GM18951 (cell line): ENCODE data around the gene ITGA1.

Experiments
- POLR2A ChIP-seq: IDR thresholded peaks from 4 replicates; pipeline ENCODE4 v1.6.1; 2011; ENCODE audit warnings: mild to moderate bottlenecking; ENCODE audit not compliant: insufficient read length, insufficient read depth; ENCODE audit errors: extremely low read depth
- in situ Hi-C: fragments of 300-500 bp; cut with MboI; formaldehyde crosslinking; loops from one replicate; pipeline ENCODE4 v1.12.0; 2022; ENCODE audit warnings: low sequenced_read_pairs, mixed read lengths, inconsistent platforms; ENCODE audit not compliant: unreplicated experiment

The ITGA1 gene

DNA sequence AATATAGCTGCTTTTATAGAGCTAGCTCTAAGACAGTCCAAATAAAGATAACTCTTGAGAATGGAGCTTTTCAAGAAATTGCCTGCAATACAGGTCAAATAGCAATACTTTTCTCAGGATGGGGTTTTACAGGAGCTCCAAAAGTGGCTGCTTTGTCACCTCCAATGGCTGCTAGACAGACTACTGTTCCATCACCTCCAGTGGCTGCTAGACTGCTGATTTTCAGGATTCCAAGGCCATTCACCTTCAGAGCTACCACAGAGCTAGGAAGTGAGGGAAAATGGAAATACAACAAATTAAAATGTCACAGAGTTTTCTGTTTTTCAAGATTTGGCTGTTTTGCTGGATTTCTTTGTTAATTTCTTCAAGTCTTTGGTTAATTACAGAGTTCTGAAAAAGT, 8.5 kb upstream of the ITGA1 start:
- in situ Hi-C loops, result no loop called here
- no peak for TF ChIP-seq POLR2A

DNA sequence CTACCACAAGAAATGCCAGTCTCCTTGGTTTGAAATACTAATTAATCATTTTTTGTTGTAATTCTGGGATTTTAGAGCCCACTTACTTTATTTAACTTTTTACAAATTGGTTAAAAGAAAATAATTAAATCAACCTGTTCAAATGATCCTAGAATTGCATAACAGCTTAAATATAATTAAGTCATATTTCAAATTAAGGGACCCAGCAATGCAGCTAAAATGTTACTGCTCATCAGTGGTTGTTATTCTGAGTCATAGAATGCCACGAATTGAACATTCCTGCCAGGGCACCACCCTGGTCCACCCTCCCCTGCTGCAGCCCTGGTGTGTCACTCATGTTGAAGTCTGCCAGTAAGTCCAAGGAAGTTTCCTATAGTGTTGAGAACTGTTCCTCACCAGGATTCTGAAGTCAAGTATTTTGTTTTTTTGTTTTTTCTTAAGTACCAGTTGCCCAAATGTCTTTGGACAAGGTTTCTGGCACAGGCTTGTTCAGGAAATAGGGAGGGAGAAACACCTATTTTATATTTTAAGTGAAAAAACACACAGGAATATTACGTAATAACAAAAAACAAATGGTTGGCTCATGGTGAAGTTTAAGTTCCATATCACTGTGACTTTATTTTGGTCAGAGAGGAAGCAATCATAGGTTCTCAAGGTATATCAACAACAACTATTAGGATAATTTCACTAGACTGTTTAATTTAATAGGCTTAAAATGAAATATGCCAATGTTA, 4.3 kb upstream of the ITGA1 start:
- in situ Hi-C loops, result no loop called here
- no peak for TF ChIP-seq POLR2A

DNA sequence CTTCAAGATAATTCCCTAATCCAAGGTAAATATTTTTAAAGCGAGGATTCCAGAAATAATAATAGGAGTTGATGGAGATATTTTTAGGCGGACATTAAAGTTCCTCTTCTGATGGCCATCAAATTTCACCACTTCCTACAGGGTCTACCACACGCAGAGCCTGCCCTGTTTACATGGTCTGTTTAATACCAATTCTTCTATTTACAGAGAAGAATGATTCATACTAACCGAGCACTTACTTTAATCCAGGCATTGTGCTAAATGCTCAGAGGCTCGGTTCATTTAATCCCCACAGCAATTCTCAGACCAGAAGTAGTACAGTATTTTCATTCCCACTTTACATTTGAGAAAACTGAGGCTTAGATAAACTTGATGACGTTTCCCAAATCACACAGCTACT, 3.0 kb upstream of the ITGA1 start:
- in situ Hi-C loops, result no loop called here
- TF ChIP-seq POLR2A, result no peak

DNA sequence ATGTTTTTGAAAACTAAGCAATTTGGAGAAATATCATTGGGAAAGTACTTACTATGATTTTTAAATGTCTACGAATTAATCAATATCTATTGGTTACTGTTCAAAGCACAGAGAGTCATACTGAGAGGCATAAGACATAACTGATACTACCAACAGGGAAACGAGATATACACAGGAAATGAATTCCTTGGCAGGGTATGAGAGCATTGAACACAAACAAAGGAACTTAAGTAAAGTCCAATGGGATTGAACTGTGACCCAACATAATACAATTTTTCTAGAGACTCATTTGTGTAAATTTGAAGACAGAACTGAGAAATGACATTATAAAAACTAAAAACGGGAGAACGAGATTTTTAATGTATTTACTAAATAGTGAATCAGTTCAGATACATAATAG, 1.3 kb upstream of the ITGA1 start:
- in situ Hi-C loops, result no loop called here
- no peak for TF ChIP-seq POLR2A

DNA sequence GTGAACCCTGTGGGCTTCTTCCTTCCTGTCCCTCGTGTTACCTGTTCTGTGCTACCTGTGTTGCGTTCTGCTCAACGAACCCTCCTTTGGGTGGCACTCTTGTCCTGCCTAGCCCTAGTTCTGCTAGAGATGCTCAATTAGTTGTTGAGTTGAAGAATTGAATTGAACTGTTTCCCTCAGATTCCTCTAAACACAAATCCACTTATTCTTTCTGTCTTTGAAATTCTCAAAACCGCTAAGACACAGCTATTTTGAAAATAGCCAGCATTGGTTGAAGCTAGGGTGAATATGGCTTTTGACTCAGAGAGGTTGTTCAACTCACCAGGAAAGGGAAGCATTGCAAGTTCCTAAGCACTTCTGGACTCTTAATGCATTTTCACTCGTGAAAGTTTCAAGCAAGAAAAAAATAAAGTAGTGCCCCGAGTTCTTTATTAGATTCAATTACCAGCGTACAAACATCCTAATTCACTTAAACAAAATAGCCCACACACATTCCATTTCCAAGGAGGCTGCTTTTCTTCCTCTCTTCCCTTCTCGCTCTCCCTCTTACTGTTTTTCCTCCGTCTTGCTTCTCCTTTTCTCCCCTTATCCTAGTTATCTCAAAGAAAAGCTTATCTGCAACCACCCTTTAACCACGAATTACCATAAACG, 642 bp upstream of the ITGA1 start:
- no peak for TF ChIP-seq POLR2A
- in situ Hi-C loops, result no loop called here

DNA sequence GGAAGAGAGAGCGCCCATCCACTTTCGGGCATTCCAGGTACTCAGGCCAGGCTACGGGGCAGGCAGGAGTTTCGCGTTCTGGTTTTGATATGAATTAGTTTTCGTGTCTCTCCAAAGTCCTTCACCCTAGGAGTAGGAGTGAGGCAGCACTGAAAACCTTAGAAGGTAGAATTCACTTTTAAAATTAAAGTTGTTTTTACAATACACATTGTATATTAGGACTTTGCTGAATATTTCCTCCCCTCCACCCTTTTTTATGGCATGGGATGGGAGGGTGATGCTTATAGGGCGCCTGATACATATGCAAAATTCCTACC, 747 bp downstream of the ITGA1 start:
- in situ Hi-C loops, result no loop called here
- TF ChIP-seq POLR2A, result no peak

DNA sequence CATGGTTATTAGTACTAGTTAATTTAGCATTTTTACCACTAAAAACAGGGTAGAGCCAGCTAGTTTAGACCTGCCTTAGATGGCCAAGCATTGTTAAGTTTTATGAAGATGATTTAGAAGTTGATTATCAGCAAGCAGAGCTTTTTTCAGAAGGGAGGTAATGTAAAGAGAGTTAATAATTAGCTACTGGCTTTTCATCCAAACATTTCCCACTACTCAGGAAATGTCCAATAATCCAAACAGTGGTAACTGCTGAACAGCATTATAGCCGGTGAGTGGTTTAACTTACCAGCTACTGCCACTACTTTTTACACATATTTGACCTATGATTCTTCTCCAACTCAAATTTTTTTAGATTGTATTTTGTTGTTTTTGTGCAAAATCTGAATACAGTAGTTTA, 1.7 kb downstream of the ITGA1 start:
- TF ChIP-seq POLR2A, result no peak
- in situ Hi-C loops, result no loop called here

DNA sequence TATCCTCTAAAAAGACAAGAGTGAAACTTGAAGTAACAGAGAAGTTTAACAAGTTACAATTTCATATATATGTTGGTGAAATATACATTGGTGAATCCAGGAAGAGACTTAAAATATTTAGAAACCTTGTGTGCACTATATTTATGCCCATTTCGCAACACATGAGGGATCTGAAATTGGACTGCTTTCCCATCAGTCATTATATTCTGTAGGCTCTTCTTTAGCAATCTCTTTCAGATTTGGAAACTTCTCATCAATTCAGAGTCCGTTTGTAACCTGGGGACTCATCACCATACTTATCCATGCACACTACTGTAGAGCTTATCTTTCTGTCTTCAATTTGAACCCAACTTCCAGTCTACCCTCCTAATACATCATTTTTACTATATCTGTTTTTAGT, 2.1 kb downstream of the ITGA1 start:
- in situ Hi-C loops, result no loop called here
- TF ChIP-seq POLR2A, result no peak

DNA sequence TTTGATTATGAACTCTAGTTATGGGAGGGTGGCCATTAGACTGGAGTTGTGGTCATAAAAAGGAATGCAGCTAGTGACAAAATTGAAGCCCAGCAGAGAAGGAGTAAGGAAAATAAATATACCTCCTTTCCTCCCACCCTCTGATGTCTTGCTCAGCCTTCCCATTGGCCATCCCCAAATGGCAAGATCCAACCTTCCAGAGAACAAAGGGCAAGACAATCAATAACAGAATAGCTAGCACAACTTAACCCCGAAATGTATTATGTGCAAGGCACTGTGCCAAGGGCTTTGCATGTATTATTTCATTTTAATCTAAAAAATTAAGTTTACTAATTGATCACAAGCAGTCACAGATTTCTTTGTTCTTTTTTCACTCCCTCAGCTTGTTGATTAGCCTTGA, 3.6 kb downstream of the ITGA1 start:
- TF ChIP-seq POLR2A, result no peak
- in situ Hi-C loops, result no loop called here

DNA sequence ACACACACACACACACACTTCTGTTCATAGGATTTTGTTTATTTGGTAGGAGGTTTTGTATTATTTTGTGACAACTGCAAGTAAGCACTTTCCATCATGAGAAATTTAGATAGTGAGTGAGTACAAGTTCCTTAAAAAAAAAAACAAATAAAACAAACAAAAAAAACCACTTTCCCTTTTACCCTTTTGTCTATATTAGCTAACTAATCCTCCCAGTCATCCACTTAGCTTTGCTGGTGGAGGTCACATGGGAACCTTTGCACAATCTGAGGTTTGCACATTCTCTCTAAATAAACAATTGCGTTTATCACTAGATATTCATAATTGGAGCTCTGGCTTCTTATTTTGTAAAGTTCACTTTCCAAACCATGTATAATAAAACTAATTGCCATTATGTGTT, 6.8 kb downstream of the ITGA1 start:
- in situ Hi-C loops, result no loop called here
- no peak for TF ChIP-seq POLR2A

DNA sequence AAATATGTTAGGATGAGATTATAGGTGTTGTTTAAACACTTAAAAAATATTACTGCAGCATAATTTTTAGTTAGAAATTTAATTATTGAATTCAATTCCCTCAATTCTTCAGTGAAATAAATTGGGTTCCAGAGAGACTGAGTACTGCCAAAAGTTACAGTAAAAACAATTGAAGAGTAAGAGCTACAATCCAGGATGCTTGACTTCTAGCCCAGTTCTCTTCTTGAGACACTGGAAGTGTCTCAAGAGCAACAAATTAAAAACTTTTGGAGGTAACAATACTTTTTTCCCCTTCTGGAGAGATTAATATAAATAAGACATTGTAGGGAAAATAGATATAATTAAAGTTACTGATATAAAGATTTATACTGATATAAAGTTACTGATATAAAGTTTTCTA, 8.3 kb downstream of the ITGA1 start:
- TF ChIP-seq POLR2A, result no peak
- in situ Hi-C loops, result no loop called here

DNA sequence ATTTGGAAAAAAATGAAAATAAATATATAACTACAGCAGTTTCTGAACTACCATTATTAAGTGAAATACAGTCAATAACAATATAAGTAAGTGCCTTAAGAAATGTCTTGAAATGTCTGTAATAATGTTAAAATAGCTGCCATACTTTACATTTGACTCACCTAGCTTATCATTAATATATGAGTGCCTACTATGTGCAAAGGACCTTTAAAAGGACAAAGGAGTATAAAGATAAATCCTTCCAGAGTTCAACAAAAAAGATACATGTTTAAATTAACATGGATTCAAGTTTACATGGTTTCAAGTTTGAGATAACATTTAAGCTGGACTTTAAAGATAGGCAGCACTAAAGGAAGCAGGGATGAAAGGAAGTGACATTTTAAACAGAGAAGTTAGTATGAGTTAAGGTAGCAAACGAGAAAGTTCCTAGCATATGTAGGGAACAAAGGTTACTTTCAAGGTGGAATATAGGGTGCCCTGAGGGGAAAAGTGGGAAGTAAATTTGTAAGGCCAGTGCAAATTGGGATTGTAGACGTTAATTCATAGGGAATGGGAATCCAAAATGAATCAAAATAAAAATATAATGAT, 8.9 kb downstream of the ITGA1 start:
- in situ Hi-C loops, result no loop called here
- TF ChIP-seq POLR2A, result no peak

DNA sequence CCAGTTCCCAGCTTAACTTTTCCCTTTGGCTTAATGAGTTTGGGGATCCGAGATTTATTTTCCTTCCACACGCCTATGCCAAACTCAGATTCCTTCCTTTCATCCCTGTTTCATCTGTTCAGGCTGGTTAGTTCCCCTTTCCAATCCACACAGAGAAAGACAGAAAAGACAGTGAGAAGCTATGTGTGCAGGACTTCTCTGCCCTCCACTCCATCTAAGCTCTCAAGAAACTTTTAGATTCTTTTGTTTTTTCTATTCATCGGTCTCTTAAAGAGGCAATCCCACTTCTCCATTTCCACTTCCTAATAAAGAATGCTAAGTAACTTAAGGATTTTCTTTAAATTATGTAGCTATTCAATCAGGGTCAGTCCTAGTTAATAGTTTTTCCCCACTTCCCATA, 11.2 kb downstream of the ITGA1 start:
- TF ChIP-seq POLR2A, result no peak
- in situ Hi-C loops, result no loop called here

DNA sequence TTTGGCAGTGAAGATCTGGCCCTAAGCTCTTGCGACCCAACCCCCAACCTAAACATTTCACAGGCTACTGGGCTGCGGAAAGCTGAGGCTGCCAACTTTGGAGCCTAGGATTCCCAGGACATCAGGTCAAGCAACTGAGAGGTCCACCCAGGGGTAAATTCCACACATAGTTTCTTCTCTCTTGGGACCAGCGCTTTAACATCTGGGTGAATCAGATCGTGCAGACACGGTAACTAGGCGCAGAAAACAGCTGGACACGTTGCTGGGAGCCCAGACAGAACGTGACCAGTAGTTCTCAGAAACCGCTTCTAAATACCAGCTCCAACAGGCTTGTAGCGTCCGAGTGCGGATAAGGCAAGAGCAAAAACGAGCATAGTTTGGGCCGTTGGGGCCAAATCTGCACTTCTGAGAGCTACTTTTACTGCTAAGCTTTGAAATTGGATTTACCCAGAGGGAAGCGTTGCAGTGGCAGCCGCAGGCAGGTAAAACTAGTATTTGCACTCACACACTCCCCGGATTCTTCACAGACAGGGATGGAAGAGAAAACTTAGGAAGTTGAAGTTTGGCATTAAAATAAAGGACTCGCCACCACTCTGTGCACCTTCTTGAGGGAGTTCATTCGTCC, 11.8 kb downstream of the ITGA1 start:
- TF ChIP-seq POLR2A, result no peak
- in situ Hi-C loops, result no loop called here
